Fibroblast of mammary gland (primary cell): Measurements from ENCODE around the gene ATF7.
"Not testable (repeated sequence)": the region's sequence is repeated elsewhere in the genome, so short reads cannot be mapped to it uniquely, and the experiment has no call there.

Experiments
- DNase-seq: peaks from one replicate; pipeline ENCODE4 v3.0.0-alpha.2; 2010; ENCODE audit warnings: low read depth
- H3K4me3 ChIP-seq: 2 replicates; pipeline ENCODE4 v1.5.1; 2011; ENCODE audit warnings: low read depth, mild to moderate bottlenecking, low read length, moderate library complexity; ENCODE audit not compliant: control insufficient read depth
- CTCF ChIP-seq: conservative IDR thresholded peaks from 2 replicates; pipeline ENCODE4 v1.5.1; 2011; ENCODE audit warnings: low read depth, low read length, inconsistent platforms; ENCODE audit not compliant: control insufficient read depth, insufficient read depth

The ATF7 gene

GRCh38 chr12:53484686-53485575 lies 141.3 kb downstream of the ATF7 start:
- H3K4me3 ChIP-seq, result no peak overlapping the region
- no peak for DNase-seq
- no peak for TF ChIP-seq CTCF

GRCh38 chr12:53483979-53484377 lies 142.2 kb downstream of the ATF7 start:
- H3K4me3 ChIP-seq, result no peak overlapping the region
- DNase-seq, result no peak
- no peak for TF ChIP-seq CTCF

GRCh38 chr12:53483225-53483978 lies 142.8 kb downstream of the ATF7 start:
- no peak for TF ChIP-seq CTCF
- DNase-seq, result no peak
- H3K4me3 ChIP-seq, result no peak overlapping the region

- DNase-seq, result no peak
- no peak overlapping the region for H3K4me3 ChIP-seq
- TF ChIP-seq CTCF, result no peak
Observed at GRCh38 chr12:53482626-53483168, 143.5 kb downstream of the ATF7 start.

- peak; percentile 30 for TF ChIP-seq CTCF
- H3K4me3 ChIP-seq, result no peak overlapping the region
Observed at GRCh38 chr12:53481939-53482586, 144.1 kb downstream of the ATF7 start.

GRCh38 chr12:53481458-53481857 lies 144.7 kb downstream of the ATF7 start:
- peak; percentile 90 for DNase-seq
- H3K4me3 ChIP-seq, result not testable (repeated sequence)

More at GRCh38 chr12:53481939-53482586, 144.1 kb downstream of the ATF7 start:
- DNase-seq, result no peak
